ENCODE data around the gene IER3. TPM values are rescaled to one million over a fixed set of nuclear protein-coding genes. Genes with fewer than 3 reads are reported as not detected.
A peak's percentile ranks its signal among the peaks of the same experiment; 100 is the strongest.

IER3 gene
- total and polyA plus RNA-seq, 2 of the 13 experiments (the other 11 are each of a cell fraction or from before 2014, with no cell fraction given), result 51.1 to 131 TPM

- TF ChIP-seq, protein P1, sequence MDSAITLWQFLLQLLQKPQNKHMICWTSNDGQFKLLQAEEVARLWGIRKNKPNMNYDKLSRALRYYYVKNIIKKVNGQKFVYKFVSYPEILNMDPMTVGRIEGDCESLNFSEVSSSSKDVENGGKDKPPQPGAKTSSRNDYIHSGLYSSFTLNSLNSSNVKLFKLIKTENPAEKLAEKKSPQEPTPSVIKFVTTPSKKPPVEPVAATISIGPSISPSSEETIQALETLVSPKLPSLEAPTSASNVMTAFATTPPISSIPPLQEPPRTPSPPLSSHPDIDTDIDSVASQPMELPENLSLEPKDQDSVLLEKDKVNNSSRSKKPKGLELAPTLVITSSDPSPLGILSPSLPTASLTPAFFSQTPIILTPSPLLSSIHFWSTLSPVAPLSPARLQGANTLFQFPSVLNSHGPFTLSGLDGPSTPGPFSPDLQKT (CRISPR knock-in tag; IDR thresholded peaks at IDR 0.05; ENCODE audit: borderline replicate concordance), result no peak
- TF ChIP-seq NFYB (CRISPR knock-in tag; IDR thresholded peaks at IDR 0.05) (no peak), KAT2B (IDR thresholded peaks at IDR 0.05; ENCODE audit: borderline replicate concordance, low read depth, low read length) (no peak), SOX13 (IDR thresholded peaks at IDR 0.05) (no peak), SOX13 (CRISPR knock-in tag; conservative IDR thresholded peaks at IDR 0.05 in 1 of 2, IDR thresholded peaks at IDR 0.05 in 1 of 2) (peak in 1 of 2 experiments; percentile 64; a peak in 2 of 4 replicates), ZNF607 (CRISPR knock-in tag; IDR thresholded peaks at IDR 0.05; ENCODE audit: borderline replicate concordance) (0 out of 2 replicates have a peak, but pooled peaks have one; percentile 22), IKZF1 (IDR thresholded peaks at IDR 0.05) (no peak), RFX5 (IDR thresholded peaks at IDR 0.05; ENCODE audit: low read depth, low read length) (no peak), PBX2 (CRISPR knock-in tag; IDR thresholded peaks at IDR 0.05) (0 out of 2 replicates have a peak, but pooled peaks have one; percentile 37), SKI (IDR thresholded peaks at IDR 0.05; ENCODE audit: partially characterized antibody) (peak; percentile 19), ZNF234 (CRISPR knock-in tag; conservative IDR thresholded peaks at IDR 0.05) (0 out of 2 replicates have a peak, but pooled peaks have one; percentile 20), DNMT3B (CRISPR knock-in tag; conservative IDR thresholded peaks at IDR 0.05) (no peak), ZNF839 (CRISPR knock-in tag; IDR thresholded peaks at IDR 0.05; ENCODE audit: borderline replicate concordance) (no peak), HES4 (CRISPR knock-in tag; IDR thresholded peaks at IDR 0.05; ENCODE audit: borderline replicate concordance) (no peak), ONECUT2 (CRISPR knock-in tag; IDR thresholded peaks at IDR 0.05) (0 out of 2 replicates have a peak, but pooled peaks have one; percentile 5), ZMYM2 (CRISPR knock-in tag; IDR thresholded peaks at IDR 0.05) (no peak)
- TF ChIP-seq, protein P2, sequence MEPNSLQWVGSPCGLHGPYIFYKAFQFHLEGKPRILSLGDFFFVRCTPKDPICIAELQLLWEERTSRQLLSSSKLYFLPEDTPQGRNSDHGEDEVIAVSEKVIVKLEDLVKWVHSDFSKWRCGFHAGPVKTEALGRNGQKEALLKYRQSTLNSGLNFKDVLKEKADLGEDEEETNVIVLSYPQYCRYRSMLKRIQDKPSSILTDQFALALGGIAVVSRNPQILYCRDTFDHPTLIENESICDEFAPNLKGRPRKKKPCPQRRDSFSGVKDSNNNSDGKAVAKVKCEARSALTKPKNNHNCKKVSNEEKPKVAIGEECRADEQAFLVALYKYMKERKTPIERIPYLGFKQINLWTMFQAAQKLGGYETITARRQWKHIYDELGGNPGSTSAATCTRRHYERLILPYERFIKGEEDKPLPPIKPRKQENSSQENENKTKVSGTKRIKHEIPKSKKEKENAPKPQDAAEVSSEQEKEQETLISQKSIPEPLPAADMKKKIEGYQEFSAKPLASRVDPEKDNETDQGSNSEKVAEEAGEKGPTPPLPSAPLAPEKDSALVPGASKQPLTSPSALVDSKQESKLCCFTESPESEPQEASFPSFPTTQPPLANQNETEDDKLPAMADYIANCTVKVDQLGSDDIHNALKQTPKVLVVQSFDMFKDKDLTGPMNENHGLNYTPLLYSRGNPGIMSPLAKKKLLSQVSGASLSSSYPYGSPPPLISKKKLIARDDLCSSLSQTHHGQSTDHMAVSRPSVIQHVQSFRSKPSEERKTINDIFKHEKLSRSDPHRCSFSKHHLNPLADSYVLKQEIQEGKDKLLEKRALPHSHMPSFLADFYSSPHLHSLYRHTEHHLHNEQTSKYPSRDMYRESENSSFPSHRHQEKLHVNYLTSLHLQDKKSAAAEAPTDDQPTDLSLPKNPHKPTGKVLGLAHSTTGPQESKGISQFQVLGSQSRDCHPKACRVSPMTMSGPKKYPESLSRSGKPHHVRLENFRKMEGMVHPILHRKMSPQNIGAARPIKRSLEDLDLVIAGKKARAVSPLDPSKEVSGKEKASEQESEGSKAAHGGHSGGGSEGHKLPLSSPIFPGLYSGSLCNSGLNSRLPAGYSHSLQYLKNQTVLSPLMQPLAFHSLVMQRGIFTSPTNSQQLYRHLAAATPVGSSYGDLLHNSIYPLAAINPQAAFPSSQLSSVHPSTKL (CRISPR knock-in tag; IDR thresholded peaks at IDR 0.05), result peak; percentile 73
Observed at GRCh38 chr6:30789606-30790005, 45.3 kb upstream of the IER3 start (continued).
